ENCODE measurements around the gene JPH4. TPM values are rescaled to one million over a fixed set of nuclear protein-coding genes. Genes with fewer than 3 reads are reported as not detected.

Gene JPH4
- total RNA-seq, 2 donors from 2014 or later: 0.52 to 0.99 TPM

- H3K27ac ChIP-seq: no peak overlapping the region
- intact Hi-C loops (cut with DNase I): loop anchor here (5.0 kb wide), 1 partner anchor 86 kb away; no protein-coding TSS in a partner anchor
- H3K4me1 ChIP-seq: peaks cover 24% of the 10 kb centered on the region
- H3K9me3 ChIP-seq: no peaks in the 10 kb centered on the region
- TF ChIP-seq, protein P1, sequence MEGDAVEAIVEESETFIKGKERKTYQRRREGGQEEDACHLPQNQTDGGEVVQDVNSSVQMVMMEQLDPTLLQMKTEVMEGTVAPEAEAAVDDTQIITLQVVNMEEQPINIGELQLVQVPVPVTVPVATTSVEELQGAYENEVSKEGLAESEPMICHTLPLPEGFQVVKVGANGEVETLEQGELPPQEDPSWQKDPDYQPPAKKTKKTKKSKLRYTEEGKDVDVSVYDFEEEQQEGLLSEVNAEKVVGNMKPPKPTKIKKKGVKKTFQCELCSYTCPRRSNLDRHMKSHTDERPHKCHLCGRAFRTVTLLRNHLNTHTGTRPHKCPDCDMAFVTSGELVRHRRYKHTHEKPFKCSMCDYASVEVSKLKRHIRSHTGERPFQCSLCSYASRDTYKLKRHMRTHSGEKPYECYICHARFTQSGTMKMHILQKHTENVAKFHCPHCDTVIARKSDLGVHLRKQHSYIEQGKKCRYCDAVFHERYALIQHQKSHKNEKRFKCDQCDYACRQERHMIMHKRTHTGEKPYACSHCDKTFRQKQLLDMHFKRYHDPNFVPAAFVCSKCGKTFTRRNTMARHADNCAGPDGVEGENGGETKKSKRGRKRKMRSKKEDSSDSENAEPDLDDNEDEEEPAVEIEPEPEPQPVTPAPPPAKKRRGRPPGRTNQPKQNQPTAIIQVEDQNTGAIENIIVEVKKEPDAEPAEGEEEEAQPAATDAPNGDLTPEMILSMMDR (IDR thresholded peaks at IDR 0.05): no peak
- no peak for TF ChIP-seq POLR2A (IDR thresholded peaks at IDR 0.05)
- WGBS, 2 donors: 71 to 100% methylated on average over 1 of the region's 1 CpG
- no peak for ATAC-seq
- H3K27me3 ChIP-seq: no peaks in the 10 kb centered on the region
- H3K4me3 ChIP-seq: no peak overlapping the region
- peaks cover 0 to 10% of the 10 kb centered on the region in 2 donors for H3K36me3 ChIP-seq (replicated peaks in 1 of 2; ENCODE audit: insufficient read depth in 1 of 2, low read depth in 2 of 2)
- DNase-seq: no peak
Measured at GRCh38 chr14:23557946-23558345, 20.6 kb downstream of the JPH4 start.

GRCh38 chr14:23557521-23557920 is 21.1 kb downstream of the JPH4 start:
- Histone ChIP-seq H3K4me3 (no peak overlapping the region), H3K36me3 (replicated peaks in 1 of 2; ENCODE audit: insufficient read depth in 1 of 2, low read depth in 2 of 2) (peaks cover 0 to 10% of the 10 kb centered on the region in 2 donors), H3K27me3 (no peaks in the 10 kb centered on the region), H3K27ac (peak overlapping the region in 2 of 4 donors; percentile 95 to 98), H3K4me1 (peaks cover 20% of the 10 kb centered on the region), H3K9me3 (no peaks in the 10 kb centered on the region)
- TF ChIP-seq, protein P1 (IDR thresholded peaks at IDR 0.05): no peak
- TF ChIP-seq POLR2A (IDR thresholded peaks at IDR 0.05): no peak
- ATAC-seq (no peak), DNase-seq (no peak)
- intact Hi-C loops (cut with DNase I): loop anchor here (5.0 kb wide), 1 partner anchor 85 kb away; no protein-coding TSS in a partner anchor
- WGBS, 2 donors: 25 to 28% methylated on average over 2 of the region's 2 CpGs

DNA sequence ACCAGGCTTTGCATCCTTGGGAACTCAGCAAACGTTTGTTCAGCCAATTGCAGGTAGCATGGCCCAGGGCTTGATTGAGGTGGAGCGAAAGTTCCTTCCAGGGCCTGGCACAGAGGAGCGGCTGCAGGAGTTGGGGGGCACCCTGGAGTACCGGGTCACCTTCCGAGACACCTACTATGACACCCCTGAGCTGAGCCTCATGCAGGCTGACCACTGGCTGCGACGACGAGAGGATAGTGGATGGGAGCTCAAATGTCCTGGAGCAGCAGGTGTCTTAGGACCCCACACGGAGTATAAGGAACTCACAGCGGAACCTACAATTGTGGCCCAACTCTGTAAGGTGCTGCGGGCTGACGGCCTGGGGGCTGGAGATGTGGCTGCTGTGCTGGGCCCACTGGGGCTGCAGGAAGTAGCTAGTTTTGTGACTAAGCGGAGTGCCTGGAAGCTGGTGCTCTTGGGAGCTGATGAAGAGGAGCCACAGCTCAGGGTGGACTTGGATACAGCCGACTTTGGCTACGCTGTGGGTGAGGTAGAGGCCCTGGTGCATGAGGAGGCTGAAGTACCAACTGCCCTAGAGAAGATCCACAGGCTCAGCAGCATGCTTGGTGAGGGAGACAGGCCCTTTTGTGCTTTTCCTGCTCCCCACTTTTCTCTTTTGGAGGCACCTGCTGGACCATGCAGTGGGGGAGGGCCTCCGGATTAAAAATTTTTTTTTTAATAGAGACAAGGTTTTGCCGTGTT is 21.7 kb downstream of the JPH4 start:
- DNase-seq: no peak
- Histone ChIP-seq H3K9me3 (no peaks in the 10 kb centered on the region), H3K27me3 (no peaks in the 10 kb centered on the region), H3K36me3 (replicated peaks in 1 of 2; ENCODE audit: insufficient read depth in 1 of 2, low read depth in 2 of 2) (peaks cover 0 to 7% of the 10 kb centered on the region in 2 donors), H3K4me3 (peak overlapping the region; percentile 59 to 72), H3K4me1 (peaks cover 23% of the 10 kb centered on the region), H3K27ac (peak overlapping the region; percentile 89 to 98 (median 94))
- ATAC-seq: no peak
- WGBS, 2 donors: 28 to 33% methylated on average over 7 to 17 of the region's 17 CpGs
- TF ChIP-seq POLR2A (IDR thresholded peaks at IDR 0.05): no peak
- TF ChIP-seq, protein P1 (IDR thresholded peaks at IDR 0.05): no peak
- intact Hi-C loops (cut with DNase I): loop anchor here (5.0 kb wide), 1 partner anchor 85 kb away; no protein-coding TSS in a partner anchor

DNA sequence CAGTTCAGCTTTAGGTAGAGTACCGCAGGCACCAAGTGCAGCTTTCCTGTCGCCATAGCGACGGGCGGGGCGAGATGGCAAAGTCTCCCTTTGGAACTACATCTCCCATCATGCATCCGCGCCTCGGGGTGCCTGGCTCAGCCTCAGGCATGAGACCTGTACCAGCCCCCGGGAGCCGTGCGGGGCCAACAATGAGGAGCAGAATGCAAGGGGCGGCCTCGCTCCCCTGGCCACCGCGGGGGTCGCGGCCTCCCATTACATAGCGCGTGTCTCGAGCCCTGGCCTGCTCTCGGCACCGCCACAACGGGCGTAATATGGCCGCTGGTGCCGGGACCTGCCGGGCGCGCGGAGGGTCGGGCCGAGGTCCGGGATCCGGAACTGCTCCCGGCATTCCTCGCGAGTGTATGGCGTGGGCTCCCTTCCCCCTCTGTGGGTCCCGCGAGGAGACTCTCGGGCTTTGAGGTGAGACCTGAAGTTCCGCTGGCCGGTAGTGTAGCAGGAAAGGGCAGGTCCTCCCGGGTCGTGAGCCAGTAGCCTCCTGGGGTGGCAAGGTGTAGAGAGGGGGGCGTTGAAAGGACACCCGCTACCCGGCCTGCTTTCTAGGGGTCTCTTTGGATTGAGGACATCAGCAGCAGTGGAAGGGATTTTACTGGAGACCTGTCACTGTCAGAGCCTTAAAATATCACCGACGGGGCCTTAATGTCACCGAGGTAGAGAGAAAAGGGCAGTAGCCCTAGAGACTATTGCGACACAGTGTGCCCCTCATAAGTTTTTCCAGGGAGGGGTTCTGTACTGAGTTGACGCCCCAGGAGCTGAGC is 22.5 kb downstream of the JPH4 start, which contains the start of gene THTPA:
Gene THTPA, plus strand, starts transcription at position 390 of the 818 bp plus-strand sequence. CDS start 487 bp downstream, outside the sequence.
- Histone ChIP-seq H3K4me1 (peaks cover 26% of the 10 kb centered on the region), H3K27ac (peak within 1 kb of the TSS; percentile 89 to 98 (median 94)), H3K9me3 (no peaks in the 10 kb centered on the region), H3K27me3 (no peaks in the 10 kb centered on the region), H3K4me3 (peak within 1 kb of the TSS; percentile 59 to 72), H3K36me3 (replicated peaks in 1 of 2; ENCODE audit: insufficient read depth in 1 of 2, low read depth in 2 of 2) (peaks cover 0 to 6% of the 10 kb centered on the region in 2 donors)
- ATAC-seq (peak; percentile 85), DNase-seq (peak; percentile 92 to 95 (median 94))
- intact Hi-C loops (cut with DNase I): loop anchor here (5.0 kb wide), 1 partner anchor 84 kb away; no protein-coding TSS in a partner anchor
- TF ChIP-seq, protein P1 (IDR thresholded peaks at IDR 0.05): no peak
- peak; percentile 31 to 78 (median 75) for TF ChIP-seq POLR2A (IDR thresholded peaks at IDR 0.05)
- 0% methylated on average over 13 to 54 of the region's 54 CpGs for WGBS, 2 donors

Measured in body of pancreas (tissue), 4 donors.